ENCODE measurements around the gene MAP7. TPM values are rescaled to one million over a fixed set of nuclear protein-coding genes. Genes with fewer than 3 reads are reported as not detected.

MAP7 gene
- total and polyA plus RNA-seq, 9 of the 15 experiments (the other 6 are each of a cell fraction or from before 2014, with no cell fraction given): 0.76 to 7.7 (median 3.9) TPM

DNA sequence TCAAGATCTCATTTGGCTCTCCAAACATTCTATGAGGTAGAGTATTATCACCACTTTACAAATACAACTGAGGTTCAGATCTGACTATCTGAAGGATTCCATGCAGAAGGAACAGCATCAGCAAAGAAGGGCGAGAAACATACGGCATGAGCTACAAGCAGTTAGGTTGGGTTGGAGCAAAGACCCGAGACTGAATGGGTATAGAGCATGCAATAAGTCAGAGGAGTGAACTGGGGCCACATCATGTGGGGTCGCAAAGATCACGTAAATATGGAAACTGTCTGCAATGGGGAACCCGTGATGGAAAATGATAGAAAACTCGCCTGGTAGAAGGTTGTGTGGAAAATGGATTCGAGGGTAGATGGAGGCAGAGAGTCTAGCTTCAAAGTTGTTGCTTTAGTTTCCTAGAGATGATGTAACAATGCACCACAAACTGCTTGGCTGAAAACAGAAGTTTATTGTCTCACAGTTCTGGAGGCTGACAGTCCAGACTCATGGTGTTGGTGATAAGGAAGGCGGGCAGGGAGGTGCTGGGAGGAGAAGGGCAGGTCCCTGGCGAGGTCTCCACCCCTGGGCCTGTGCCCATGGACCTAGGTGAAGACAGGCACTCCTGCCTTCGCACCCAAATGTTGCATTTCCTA lies 216.3 kb downstream of the MAP7 start (continued):
- TF ChIP-seq BRF1 (IDR thresholded peaks at IDR 0.05; ENCODE audit: borderline replicate concordance, extremely low read depth, insufficient read length): no peak
- no peak for TF ChIP-seq RFX5 (IDR thresholded peaks at IDR 0.05; ENCODE audit: low read depth, low read length)
- no peak for TF ChIP-seq TSC22D4 (tag; IDR thresholded peaks at IDR 0.05)
- TF ChIP-seq C11orf30 (IDR thresholded peaks at IDR 0.05; ENCODE audit: low read depth): no peak
- peak; percentile 25 for TF ChIP-seq SMAD1 (IDR thresholded peaks at IDR 0.05; ENCODE audit: low read depth, low read length, partially characterized antibody)
- 0 out of 2 replicates have a peak, but pooled peaks have one; percentile 10 for TF ChIP-seq BACH1 (tag; IDR thresholded peaks at IDR 0.05)
- TF ChIP-seq ZNF77 (CRISPR knock-in tag; IDR thresholded peaks at IDR 0.05): no peak
- TF ChIP-seq DPF2 (IDR thresholded peaks at IDR 0.05): peak; percentile 70; the same call in 1 of the 2 replicates
- TF ChIP-seq, protein P1, sequence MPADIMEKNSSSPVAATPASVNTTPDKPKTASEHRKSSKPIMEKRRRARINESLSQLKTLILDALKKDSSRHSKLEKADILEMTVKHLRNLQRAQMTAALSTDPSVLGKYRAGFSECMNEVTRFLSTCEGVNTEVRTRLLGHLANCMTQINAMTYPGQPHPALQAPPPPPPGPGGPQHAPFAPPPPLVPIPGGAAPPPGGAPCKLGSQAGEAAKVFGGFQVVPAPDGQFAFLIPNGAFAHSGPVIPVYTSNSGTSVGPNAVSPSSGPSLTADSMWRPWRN (IDR thresholded peaks at IDR 0.05; ENCODE audit: low read depth): no peak
- TF ChIP-seq, protein P2, sequence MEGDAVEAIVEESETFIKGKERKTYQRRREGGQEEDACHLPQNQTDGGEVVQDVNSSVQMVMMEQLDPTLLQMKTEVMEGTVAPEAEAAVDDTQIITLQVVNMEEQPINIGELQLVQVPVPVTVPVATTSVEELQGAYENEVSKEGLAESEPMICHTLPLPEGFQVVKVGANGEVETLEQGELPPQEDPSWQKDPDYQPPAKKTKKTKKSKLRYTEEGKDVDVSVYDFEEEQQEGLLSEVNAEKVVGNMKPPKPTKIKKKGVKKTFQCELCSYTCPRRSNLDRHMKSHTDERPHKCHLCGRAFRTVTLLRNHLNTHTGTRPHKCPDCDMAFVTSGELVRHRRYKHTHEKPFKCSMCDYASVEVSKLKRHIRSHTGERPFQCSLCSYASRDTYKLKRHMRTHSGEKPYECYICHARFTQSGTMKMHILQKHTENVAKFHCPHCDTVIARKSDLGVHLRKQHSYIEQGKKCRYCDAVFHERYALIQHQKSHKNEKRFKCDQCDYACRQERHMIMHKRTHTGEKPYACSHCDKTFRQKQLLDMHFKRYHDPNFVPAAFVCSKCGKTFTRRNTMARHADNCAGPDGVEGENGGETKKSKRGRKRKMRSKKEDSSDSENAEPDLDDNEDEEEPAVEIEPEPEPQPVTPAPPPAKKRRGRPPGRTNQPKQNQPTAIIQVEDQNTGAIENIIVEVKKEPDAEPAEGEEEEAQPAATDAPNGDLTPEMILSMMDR (IDR thresholded peaks at IDR 0.05 in 2 of 3, conservative IDR thresholded peaks at IDR 0.05 in 1 of 3; ENCODE audit: insufficient read depth in 2 of 3, low read depth in 1 of 3, low read length in 3 of 3): no peak
- peak; percentile 12; the same call in 1 of the 2 replicates for TF ChIP-seq SMARCE1 (IDR thresholded peaks at IDR 0.05)
- TF ChIP-seq MCM3 (IDR thresholded peaks at IDR 0.05): no peak
- no peak; the same call in 1 of the 2 replicates for TF ChIP-seq FOXP1 (CRISPR knock-in tag; IDR thresholded peaks at IDR 0.05)
- TF ChIP-seq, protein P3, sequence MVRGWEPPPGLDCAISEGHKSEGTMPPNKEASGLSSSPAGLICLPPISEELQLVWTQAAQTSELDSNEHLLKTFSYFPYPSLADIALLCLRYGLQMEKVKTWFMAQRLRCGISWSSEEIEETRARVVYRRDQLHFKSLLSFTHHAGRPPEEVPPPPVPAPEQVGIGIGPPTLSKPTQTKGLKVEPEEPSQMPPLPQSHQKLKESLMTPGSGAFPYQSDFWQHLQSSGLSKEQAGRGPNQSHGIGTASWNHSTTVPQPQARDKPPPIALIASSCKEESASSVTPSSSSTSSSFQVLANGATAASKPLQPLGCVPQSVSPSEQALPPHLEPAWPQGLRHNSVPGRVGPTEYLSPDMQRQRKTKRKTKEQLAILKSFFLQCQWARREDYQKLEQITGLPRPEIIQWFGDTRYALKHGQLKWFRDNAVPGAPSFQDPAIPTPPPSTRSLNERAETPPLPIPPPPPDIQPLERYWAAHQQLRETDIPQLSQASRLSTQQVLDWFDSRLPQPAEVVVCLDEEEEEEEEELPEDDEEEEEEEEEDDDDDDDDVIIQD (CRISPR knock-in tag; IDR thresholded peaks at IDR 0.05): no peak
- peak; percentile 91 for TF ChIP-seq SMAD4 (CRISPR knock-in tag; conservative IDR thresholded peaks at IDR 0.05)
- TF ChIP-seq ADNP (tag; IDR thresholded peaks at IDR 0.05): no peak
- no peak for TF ChIP-seq ILK (tag; IDR thresholded peaks at IDR 0.05; ENCODE audit: borderline replicate concordance, low read depth)
- no peak for TF ChIP-seq MTF1 (CRISPR knock-in tag; IDR thresholded peaks at IDR 0.05; ENCODE audit: borderline replicate concordance)
- no peak for TF ChIP-seq HNRNPLL (IDR thresholded peaks at IDR 0.05; ENCODE audit: low read depth, low read length, poor library complexity, severe bottlenecking)
- TF ChIP-seq DIDO1 (tag; IDR thresholded peaks at IDR 0.05; ENCODE audit: low read depth): 0 out of 2 replicates have a peak, but pooled peaks have one; percentile 51
- TF ChIP-seq ESRRB (CRISPR knock-in tag; IDR thresholded peaks at IDR 0.05; ENCODE audit: borderline replicate concordance): no peak
- no peak for TF ChIP-seq CHD4 (IDR thresholded peaks at IDR 0.05; ENCODE audit: insufficient read depth, insufficient replicate concordance, low read depth, low read length, poor library complexity, severe bottlenecking)
- no peak for TF ChIP-seq ZNF408 (CRISPR knock-in tag; IDR thresholded peaks at IDR 0.05; ENCODE audit: low read depth)
- TF ChIP-seq LEF1 (IDR thresholded peaks at IDR 0.05): no peak
